PFSK-1 (cell line): ENCODE measurements around the gene STAT3.

ENCODE experiments used
- FOXP2 ChIP-seq: optimal IDR thresholded peaks from 2 replicates; pipeline ENCODE3; 2011; ENCODE audit warnings: borderline replicate concordance, control low read depth, inconsistent platforms; ENCODE audit not compliant: insufficient read depth; ENCODE audit errors: extremely low read length, extremely low read depth
- POLR2AphosphoS5 ChIP-seq: IDR thresholded peaks from 2 replicates; pipeline ENCODE4 v1.6.1; 2012; ENCODE audit warnings: low read depth, mild to moderate bottlenecking, control low read depth, low read length, moderate library complexity
- REST ChIP-seq, 2 experiments: IDR thresholded peaks; 2 replicates each; pipeline versions ENCODE4 v1.6.1 to v1.8.0; 2011 to 2012; ENCODE audit warnings: low read depth in 2 of 2, low read length in 2 of 2, control low read depth in 1 of 2, inconsistent platforms in 1 of 2, mild to moderate bottlenecking in 1 of 2, moderate library complexity in 1 of 2; ENCODE audit not compliant: insufficient read depth in 1 of 2
- SIN3A ChIP-seq: IDR thresholded peaks from 2 replicates; pipeline ENCODE4 v1.6.1; 2012; ENCODE audit warnings: mild to moderate bottlenecking, low read length, moderate library complexity, borderline replicate concordance; ENCODE audit not compliant: insufficient read depth
- TAF1 ChIP-seq: IDR thresholded peaks from 2 replicates; pipeline ENCODE4 v1.6.1; 2012; ENCODE audit warnings: low read length, control low read depth, borderline replicate concordance; ENCODE audit not compliant: insufficient read depth

Gene STAT3

GRCh38 chr17:42313773-42314566, 74.3 kb downstream of the STAT3 start:
- TF ChIP-seq REST (IDR thresholded peaks at IDR 0.05; ENCODE audit: insufficient read depth in 1 of 2, low read depth in 2 of 2, low read length in 2 of 2) (no peak), FOXP2 (no peak), SIN3A (no peak), POLR2AphosphoS5 (no peak; the same call in 1 of the 2 replicates), TAF1 (no peak)

- no peak for TF ChIP-seq FOXP2
- TF ChIP-seq TAF1 = no peak
- TF ChIP-seq REST (IDR thresholded peaks at IDR 0.05; ENCODE audit: insufficient read depth in 1 of 2, low read depth in 2 of 2, low read length in 2 of 2) = no peak
- no peak for TF ChIP-seq POLR2AphosphoS5
- no peak for TF ChIP-seq SIN3A
Observed at GRCh38 chr17:42313389-42313772, 74.9 kb downstream of the STAT3 start.

GRCh38 chr17:42312285-42313130, 75.7 kb downstream of the STAT3 start:
- TF ChIP-seq POLR2AphosphoS5 = no peak
- TF ChIP-seq FOXP2 = peak; percentile 93

- no peak for TF ChIP-seq FOXP2
- TF ChIP-seq SIN3A = no peak
- TF ChIP-seq REST (IDR thresholded peaks at IDR 0.05; ENCODE audit: insufficient read depth in 1 of 2, low read depth in 2 of 2, low read length in 2 of 2) = no peak
- TF ChIP-seq TAF1 = no peak
Observed at GRCh38 chr17:42312035-42312284, 76.3 kb downstream of the STAT3 start.

GRCh38 chr17:42311240-42312034, 76.8 kb downstream of the STAT3 start:
- TF ChIP-seq SIN3A (no peak), FOXP2 (peak; percentile 64), POLR2AphosphoS5 (no peak; the same call in 1 of the 2 replicates)

GRCh38 chr17:42310787-42311215, 77.4 kb downstream of the STAT3 start:
- TF ChIP-seq REST (IDR thresholded peaks at IDR 0.05; ENCODE audit: insufficient read depth in 1 of 2, low read depth in 2 of 2, low read length in 2 of 2) (no peak), TAF1 (no peak), POLR2AphosphoS5 (no peak), SIN3A (no peak), FOXP2 (no peak)
